Measurements from ENCODE around the gene FRMD1.

The FRMD1 gene

GRCh38 chr6:168039849-168040248 is 39.2 kb downstream of the FRMD1 start:
- no peak for DNase-seq

GRCh38 chr6:168039301-168039700 is 39.7 kb downstream of the FRMD1 start:
- no peak for DNase-seq

- DNase-seq, result no peak
These were observed 40.4 kb downstream of the FRMD1 start for GRCh38 chr6:168038576-168039140.

GRCh38 chr6:168037856-168038255 is 41.2 kb downstream of the FRMD1 start:
- DNase-seq, result no peak

GRCh38 chr6:168037242-168037641 is 41.8 kb downstream of the FRMD1 start:
- DNase-seq, result no peak

- no peak for DNase-seq
These were observed 43.1 kb downstream of the FRMD1 start for GRCh38 chr6:168035661-168036545.

- peak; percentile 6 for DNase-seq
These were observed 43.8 kb downstream of the FRMD1 start for GRCh38 chr6:168035098-168035660.

- DNase-seq, result no peak
These were observed 44.5 kb downstream of the FRMD1 start for GRCh38 chr6:168034537-168034936.

GRCh38 chr6:168033791-168034190 is 45.2 kb downstream of the FRMD1 start:
- DNase-seq, result no peak

GRCh38 chr6:168032005-168032760 is 46.8 kb downstream of the FRMD1 start:
- no peak for DNase-seq

GRCh38 chr6:168031411-168031971 is 47.5 kb downstream of the FRMD1 start:
- no peak for DNase-seq

GRCh38 chr6:168030908-168031307 is 48.1 kb downstream of the FRMD1 start:
- no peak for DNase-seq

GRCh38 chr6:168030218-168030746 is 48.7 kb downstream of the FRMD1 start:
- DNase-seq, result no peak

- DNase-seq, result no peak
These were observed 49.4 kb downstream of the FRMD1 start for GRCh38 chr6:168029459-168030217.

- no peak for DNase-seq
These were observed 50.8 kb downstream of the FRMD1 start for GRCh38 chr6:168028181-168028580.

- no peak for DNase-seq
These were observed 51.5 kb downstream of the FRMD1 start for GRCh38 chr6:168027521-168027920.

GRCh38 chr6:168026925-168027324 is 52.1 kb downstream of the FRMD1 start:
- DNase-seq, result no peak

- DNase-seq, result no peak
These were observed 52.9 kb downstream of the FRMD1 start for GRCh38 chr6:168025831-168026710.

GRCh38 chr6:168024951-168025510 is 54.0 kb downstream of the FRMD1 start:
- no peak for DNase-seq

- no peak for DNase-seq
These were observed 56.3 kb downstream of the FRMD1 start for GRCh38 chr6:168022488-168023321.
